AG10803 (cell line): ENCODE results near the gene LHFPL3.

ENCODE experiments used
- DNase-seq: peaks from one replicate; pipeline ENCODE4 v3.0.0; 2010; ENCODE audit warnings: low read depth
- H3K4me3 ChIP-seq: 2 replicates; pipeline ENCODE4 v1.5.1; 2011; ENCODE audit warnings: mild to moderate bottlenecking, low read length, control low read depth
- TF ChIP-seq, protein P1 (sequence below): conservative IDR thresholded peaks from 2 replicates; pipeline ENCODE4 v1.5.1; 2011; ENCODE audit warnings: mild to moderate bottlenecking, low read length, control low read depth, inconsistent platforms

The LHFPL3 gene

DNA sequence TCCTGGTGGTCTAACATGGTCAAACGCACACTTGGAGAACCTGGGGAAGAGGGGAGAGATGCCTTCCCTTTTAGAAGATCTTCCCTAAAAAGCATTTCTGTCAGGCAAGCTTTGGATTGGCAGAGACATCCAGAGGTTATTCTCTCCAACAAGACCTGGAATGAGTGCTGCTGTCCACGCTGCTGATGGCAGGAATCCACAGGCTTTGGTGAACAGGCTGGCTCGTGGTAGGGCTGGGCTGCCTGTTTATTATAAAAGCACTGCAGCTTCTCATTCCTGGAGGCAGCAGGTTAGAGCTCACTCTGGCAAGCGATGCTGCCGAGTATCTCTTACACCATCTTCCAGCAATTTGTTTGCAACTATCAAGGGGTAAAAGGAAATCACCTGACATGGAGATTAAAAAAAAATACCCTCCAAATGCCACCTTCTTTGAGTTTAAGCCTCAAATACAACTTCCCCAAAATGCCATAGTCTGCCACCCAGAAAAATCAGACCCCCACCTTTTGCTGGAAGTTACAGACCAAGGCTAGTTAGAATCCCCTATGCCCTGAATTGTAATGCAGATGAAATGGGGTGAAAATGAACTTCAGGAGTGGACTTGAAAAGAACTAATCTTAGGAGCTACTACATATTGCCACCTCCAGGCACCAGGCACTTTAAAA is 533.5 kb downstream of the LHFPL3 start:
- DNase-seq = no peak
- TF ChIP-seq, protein P1, sequence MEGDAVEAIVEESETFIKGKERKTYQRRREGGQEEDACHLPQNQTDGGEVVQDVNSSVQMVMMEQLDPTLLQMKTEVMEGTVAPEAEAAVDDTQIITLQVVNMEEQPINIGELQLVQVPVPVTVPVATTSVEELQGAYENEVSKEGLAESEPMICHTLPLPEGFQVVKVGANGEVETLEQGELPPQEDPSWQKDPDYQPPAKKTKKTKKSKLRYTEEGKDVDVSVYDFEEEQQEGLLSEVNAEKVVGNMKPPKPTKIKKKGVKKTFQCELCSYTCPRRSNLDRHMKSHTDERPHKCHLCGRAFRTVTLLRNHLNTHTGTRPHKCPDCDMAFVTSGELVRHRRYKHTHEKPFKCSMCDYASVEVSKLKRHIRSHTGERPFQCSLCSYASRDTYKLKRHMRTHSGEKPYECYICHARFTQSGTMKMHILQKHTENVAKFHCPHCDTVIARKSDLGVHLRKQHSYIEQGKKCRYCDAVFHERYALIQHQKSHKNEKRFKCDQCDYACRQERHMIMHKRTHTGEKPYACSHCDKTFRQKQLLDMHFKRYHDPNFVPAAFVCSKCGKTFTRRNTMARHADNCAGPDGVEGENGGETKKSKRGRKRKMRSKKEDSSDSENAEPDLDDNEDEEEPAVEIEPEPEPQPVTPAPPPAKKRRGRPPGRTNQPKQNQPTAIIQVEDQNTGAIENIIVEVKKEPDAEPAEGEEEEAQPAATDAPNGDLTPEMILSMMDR = no peak
- H3K4me3 ChIP-seq = no peak overlapping the region

DNA sequence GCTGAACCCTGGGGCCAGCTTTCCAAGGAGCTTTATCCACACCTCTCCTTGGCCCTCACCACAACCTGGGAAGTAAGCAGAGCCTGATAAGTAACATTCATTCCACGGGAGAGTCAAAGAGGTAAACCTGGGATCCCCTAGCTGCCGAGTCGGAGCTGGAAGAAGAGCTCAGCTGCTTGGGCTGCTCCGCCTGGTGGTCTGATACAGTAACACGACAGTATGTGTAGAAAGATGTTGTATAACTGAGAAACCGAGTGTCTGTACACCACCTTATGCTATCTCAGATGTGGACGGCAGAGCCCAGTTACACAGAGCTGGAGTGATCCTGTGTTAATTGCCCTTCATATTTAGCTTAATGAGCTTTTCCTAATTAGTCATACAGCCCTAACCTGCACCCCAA is 534.3 kb downstream of the LHFPL3 start:
- TF ChIP-seq, protein P1 = peak; percentile 49
- no peak overlapping the region for H3K4me3 ChIP-seq
- no peak for DNase-seq

DNA sequence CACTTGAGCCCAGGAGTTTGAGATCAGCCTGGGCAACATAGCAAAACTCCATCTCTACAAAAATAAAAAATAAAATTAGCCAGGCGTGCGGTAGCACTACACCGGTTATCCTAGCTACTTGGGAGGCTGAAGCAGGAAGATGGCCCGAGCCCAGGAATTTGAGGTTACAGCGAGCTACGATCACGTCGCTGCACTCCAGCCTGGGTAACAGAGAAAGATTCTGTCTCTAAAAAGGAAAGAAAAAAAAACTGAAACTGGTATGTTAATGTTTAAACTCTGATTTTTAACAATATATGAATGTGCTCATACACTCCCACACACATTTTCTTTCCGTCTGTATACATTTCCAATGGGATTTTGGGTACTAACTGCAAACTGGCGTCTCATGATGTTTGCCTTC is 545.0 kb downstream of the LHFPL3 start:
- H3K4me3 ChIP-seq = no peak overlapping the region
- DNase-seq = no peak
- TF ChIP-seq, protein P1 = no peak

DNA sequence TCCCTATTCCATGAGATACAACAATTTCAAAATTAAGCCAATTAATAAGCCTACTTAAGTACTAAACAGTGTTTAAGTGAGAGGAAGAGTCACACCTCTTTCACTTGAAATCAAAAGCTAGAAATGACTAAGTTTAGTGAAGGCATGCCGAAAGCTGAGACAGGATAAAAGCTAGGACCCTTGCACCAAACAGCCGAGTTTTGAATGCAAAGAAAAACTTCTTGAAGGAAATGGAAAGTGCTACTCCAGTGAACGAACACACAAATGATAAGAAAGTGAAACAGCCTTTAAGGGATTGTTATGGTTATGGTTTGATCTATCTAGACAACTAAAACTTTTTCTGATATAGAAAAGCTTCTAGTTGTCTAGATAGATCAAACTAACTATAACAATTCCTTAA is 550.2 kb downstream of the LHFPL3 start:
- TF ChIP-seq, protein P1 = no peak

DNA sequence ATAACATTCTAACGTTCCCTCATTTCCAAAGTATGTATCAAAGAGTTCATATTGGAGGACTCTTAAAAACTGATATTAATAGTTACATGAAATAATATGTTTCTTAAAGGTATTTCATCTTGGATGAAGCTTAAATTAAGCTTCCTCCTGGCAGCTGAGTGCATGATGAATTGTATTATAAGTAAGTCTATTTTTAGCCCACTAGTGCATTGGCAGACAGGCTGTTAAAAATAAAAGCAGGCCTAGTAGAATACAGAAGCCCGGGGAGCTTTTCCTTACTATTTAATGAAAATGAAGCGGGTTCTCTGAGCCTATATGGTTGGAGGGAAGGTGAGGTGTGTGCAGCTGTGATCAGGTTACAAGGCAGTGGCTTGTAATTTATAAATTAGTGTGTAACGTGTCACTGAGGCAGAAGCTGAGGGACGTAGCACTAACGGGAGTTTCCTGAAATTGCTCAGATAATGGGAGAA is 554.9 kb downstream of the LHFPL3 start:
- no peak for DNase-seq
- no peak overlapping the region for H3K4me3 ChIP-seq
- TF ChIP-seq, protein P1 = no peak

More for the DNA sequence above, 550.2 kb downstream of the LHFPL3 start:
- H3K4me3 ChIP-seq = no peak overlapping the region
- no peak for DNase-seq

DNA sequence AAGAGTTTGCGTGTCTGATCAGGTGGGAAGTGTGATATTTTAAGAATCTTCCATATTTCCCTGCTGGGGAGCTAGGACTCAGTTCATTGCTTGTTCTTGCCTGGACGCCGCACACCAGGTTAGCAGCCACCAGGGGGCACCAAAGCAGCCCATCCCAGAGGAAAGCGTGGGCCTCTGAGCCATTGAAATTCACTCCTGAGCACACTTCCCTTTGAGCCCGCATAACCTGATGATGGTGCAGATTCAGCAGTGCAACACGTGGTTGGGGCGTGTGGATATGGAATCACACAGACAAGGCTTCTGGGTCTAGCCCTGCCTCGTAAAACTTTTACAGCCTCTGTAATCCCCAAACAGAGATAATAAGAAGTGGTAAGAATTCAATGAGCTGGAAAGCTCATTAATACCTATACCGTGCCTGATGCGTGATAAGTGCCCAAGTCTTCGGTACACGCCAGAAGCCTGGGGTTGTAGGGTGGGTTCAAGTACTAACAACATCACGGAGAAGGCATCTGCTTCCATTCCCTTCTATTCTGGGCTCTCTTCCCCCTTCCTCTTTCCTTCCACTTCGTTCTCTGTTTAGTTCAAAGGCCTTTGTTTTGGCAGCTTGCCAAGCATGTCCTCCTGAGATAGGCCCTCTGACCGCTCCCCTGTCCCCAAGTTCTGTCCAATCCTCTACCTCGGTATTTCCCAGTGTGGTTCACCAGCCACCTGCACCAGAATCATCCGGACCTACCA is 555.5 kb downstream of the LHFPL3 start:
- DNase-seq = peak; percentile 71
- TF ChIP-seq, protein P1 = peak; percentile 96
- no peak overlapping the region for H3K4me3 ChIP-seq

DNA sequence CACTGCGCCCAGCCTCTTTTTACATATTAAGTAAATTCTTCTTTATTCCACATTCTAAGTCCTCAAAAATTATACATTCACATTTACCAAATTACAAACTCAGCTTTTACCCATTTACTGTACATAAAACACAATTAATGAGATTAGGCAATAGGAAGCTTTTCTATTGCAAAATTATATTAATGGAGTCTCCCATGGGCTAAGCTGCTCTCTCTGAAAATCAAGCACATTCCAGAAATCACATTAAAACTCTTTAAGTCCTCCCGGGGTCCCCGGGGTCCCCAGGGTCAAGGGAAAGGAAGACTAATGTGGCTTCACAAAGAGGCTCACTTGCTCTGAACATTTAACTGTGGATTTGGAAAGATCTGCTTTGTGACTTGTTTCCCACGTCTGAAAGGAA is 558.2 kb downstream of the LHFPL3 start:
- TF ChIP-seq, protein P1 = no peak
- DNase-seq = no peak
- H3K4me3 ChIP-seq = no peak overlapping the region
